HUES6 (cell line): ENCODE results near the gene RGL3.

Experiments
- H3K27ac ChIP-seq: 2 replicates; pipeline ENCODE4 v1.7.0; 2013; ENCODE audit warnings: low read depth, mild to moderate bottlenecking, low read length, inconsistent platforms
- H3K27me3 ChIP-seq: 2 replicates; pipeline ENCODE4 v1.6.1; 2013; ENCODE audit warnings: low read length; ENCODE audit not compliant: control insufficient read depth, insufficient read depth
- H3K36me3 ChIP-seq: 2 replicates; pipeline ENCODE4 v1.6.1; 2013; ENCODE audit warnings: low read length; ENCODE audit not compliant: control insufficient read depth, insufficient read depth
- H3K4me1 ChIP-seq: 2 replicates; pipeline ENCODE4 v1.6.1; 2013; ENCODE audit warnings: low read length; ENCODE audit not compliant: control insufficient read depth, insufficient read depth
- H3K4me3 ChIP-seq: 2 replicates; pipeline ENCODE4 v1.5.1; 2013; ENCODE audit warnings: low read depth, low read length
- H3K9ac ChIP-seq: one replicate; pipeline ENCODE4 v1.6.1; 2013; ENCODE audit warnings: mild to moderate bottlenecking, low read length
- H3K9me3 ChIP-seq: 2 replicates; pipeline ENCODE4 v1.6.1; 2013; ENCODE audit warnings: low read depth, low read length; ENCODE audit not compliant: control insufficient read depth, insufficient read depth

Gene RGL3

DNA sequence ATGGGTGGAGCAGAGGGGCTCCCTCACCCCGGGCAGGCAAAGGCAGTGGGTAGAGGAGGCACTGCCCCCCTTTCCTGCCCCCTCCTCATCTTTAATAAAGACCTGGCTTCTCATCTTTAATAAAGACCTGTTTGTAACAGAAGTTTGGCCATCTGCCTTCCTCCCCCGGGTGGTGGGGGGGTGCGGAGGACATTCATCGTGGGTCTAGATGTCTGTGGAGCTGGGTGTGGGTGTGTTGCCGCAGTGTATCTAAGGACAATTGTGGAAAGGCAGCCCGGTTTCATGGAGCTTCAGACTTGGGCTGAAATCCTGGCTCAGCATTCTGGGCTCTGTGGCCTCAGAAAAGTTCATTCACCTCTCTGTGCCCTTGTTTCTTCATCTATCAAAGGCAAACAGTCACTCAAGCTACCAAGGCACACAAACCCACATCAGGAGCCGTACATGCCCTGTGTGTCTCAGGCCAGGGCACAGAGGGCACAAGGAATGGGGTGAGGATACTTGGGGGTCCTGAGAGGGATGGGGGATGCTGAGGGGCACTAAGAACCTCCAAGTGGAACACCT, 53.5 kb downstream of the RGL3 start:
- no peak overlapping the region for H3K27ac ChIP-seq
- H3K9me3 ChIP-seq, result no peaks in the 10 kb centered on the region
- peaks cover 6% of the 10 kb centered on the region; the same call in 1 of the 2 replicates for H3K4me1 ChIP-seq
- H3K4me3 ChIP-seq, result no peak overlapping the region
- H3K27me3 ChIP-seq, result peaks cover 8% of the 10 kb centered on the region
- peaks cover 5% of the 10 kb centered on the region for H3K36me3 ChIP-seq
- H3K9ac ChIP-seq, result no peak overlapping the region

DNA sequence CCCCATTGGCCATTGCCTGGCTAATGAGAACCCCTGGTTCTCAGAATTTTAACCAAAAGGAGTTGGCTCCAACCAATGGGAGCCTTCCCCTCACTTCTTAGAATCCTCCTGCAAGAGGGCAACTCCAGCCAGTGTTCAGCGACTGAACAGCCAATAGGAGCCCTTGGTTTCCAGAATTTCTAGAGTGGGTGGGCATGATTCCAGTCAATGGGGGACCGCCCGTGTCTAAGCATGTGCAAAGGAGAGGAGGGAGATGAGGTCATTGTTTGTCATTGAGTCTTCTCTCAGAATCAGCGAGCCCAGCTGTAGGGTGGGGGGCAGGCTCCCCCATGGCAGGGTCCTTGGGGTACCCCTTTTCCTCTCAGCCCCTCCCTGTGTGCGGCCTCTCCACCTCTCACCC, 54.2 kb downstream of the RGL3 start:
- Histone ChIP-seq H3K9ac (no peak overlapping the region), H3K4me1 (peaks cover 6% of the 10 kb centered on the region; the same call in 1 of the 2 replicates), H3K27me3 (peaks cover 13% of the 10 kb centered on the region), H3K27ac (no peak overlapping the region), H3K9me3 (no peaks in the 10 kb centered on the region), H3K4me3 (no peak overlapping the region), H3K36me3 (peaks cover 5% of the 10 kb centered on the region)

DNA sequence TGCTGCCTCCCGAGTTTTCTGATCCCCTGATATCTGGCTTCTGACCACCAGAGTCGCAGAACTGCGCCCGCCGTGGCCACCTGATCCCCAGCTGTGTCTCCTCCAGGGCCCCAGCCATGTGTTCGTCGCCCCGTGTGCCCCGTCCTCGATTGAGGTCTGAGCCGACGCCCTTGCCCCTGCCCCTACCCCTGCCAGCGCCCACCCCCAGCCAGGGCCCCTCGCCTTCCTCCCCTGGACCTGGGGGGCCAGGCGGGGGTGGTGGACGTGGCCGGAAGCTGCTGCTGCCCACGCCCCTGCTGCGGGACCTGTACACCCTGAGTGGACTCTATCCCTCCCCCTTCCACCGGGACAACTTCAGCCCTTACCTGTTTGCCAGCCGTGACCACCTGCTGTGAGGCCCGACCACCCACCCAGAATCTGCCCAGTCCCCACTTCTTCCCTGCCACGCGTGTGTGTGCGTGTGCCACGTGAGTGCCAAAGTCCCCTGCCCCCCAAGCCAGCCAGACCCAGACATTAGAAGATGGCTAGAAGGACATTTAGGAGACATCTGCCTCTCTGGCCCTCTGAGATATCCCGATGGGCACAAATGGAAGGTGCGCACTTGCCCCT, 54.7 kb downstream of the RGL3 start:
- Histone ChIP-seq H3K4me3 (no peak overlapping the region), H3K9me3 (no peaks in the 10 kb centered on the region), H3K4me1 (peaks cover 6% of the 10 kb centered on the region; the same call in 1 of the 2 replicates), H3K27ac (no peak overlapping the region), H3K9ac (no peak overlapping the region), H3K27me3 (peaks cover 16% of the 10 kb centered on the region), H3K36me3 (peaks cover 5% of the 10 kb centered on the region)

DNA sequence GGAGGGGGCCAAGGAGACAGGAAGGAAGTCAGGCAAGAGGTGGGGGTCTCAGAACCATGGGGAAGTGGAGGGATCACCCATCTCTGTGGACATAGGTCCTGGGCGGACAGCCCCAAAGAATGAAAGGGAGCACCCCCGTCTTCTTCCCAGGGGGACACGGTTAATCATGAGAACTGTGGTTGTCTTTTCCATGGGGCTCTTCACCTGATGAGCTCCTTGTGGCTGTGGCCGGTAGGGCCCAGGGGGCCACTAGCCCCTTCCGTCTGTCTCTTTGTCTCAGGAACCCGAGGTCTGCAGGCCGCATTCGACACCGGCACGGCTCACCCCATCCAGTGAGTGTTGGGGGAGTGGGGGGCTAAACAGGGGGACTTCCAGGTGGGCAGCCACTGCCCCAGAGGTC, 55.2 kb downstream of the RGL3 start:
- Histone ChIP-seq H3K36me3 (peaks cover 5% of the 10 kb centered on the region), H3K27me3 (peaks cover 21% of the 10 kb centered on the region), H3K4me3 (no peak overlapping the region), H3K9ac (no peak overlapping the region), H3K9me3 (no peaks in the 10 kb centered on the region), H3K4me1 (peaks cover 6% of the 10 kb centered on the region; the same call in 1 of the 2 replicates), H3K27ac (no peak overlapping the region)

DNA sequence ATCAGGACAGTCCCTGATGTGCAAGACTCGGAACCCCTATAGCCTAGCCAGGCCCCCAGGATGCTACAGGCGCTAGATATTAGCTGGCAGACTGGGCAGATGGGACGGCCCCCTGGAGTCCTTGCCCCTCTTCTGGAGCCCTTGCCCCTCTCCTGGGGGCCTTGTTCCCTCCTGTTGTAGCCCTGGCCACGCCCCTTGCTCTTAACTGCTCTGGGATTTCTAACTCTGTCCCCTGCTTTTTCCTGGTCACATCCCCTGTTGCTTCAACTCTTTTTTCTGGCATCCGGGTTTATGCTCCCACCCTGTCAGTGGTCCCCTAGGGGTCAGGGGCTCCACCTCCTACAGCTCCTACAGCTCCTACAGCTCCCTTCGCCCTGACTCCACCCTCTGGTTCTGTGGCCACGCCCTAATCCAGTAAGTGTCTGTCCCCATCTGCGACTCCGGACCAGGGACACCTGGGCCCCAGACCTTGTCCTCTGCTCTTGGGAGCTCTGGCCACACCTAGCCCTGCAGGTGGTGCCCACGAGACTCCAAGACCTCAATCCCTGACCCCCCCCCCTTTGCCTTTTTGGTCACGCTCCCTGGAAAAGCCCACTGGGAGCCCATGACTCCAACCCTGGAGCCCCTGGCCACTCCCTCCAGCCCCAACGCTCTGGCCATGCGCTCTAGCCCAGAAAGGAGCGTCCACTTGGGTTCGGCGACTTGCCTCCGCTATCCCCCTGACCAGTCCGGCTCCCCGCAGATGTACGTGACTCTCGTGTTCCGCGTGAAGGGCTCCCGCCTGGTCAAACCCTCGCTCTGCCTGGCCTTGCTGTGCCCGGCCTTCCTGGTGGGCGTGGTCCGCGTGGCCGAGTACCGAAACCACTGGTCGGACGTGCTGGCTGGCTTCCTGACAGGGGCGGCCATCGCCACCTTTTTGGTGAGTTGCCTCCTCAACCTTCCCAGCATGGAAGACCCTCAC, 57.1 kb downstream of the RGL3 start:
- Histone ChIP-seq H3K36me3 (no peaks in the 10 kb centered on the region), H3K9ac (no peak overlapping the region), H3K9me3 (no peaks in the 10 kb centered on the region), H3K27me3 (peaks cover 36% of the 10 kb centered on the region), H3K4me1 (peaks cover 6% of the 10 kb centered on the region; the same call in 1 of the 2 replicates), H3K4me3 (peak overlapping the region; percentile 61), H3K27ac (no peak overlapping the region)

DNA sequence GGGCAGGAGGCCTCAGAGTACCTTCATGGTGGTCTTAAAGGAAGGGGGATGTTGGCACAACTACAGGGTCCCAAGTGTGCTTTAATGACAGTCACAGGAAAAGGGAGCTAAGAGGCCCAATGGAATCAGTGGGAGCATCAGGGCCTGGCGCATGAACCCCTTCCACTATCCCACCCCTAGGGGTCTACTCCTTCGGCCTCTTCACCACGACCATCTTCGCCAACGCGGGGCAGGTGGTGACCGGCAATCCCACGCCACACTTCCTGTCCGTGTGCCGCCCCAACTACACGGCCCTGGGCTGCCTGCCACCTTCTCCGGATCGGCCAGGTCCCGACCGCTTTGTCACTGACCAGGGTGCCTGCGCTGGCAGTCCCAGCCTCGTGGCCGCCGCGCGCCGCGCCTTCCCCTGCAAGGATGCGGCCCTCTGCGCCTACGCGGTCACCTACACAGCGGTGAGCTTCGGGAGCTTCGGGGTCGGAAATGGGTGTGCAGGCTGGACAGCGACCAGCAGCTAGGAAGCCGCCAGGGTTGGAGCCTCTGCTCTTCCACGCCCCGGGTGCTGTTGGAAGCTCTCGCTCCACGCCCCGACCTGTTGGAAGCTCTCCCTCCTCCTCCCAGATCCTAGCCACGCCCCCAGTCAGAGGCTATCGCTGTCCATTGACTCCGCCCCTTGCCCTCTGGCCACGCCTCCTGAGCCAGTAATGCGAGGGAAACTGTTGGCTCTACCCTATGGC, 57.9 kb downstream of the RGL3 start:
- H3K27me3 ChIP-seq, result peaks cover 44% of the 10 kb centered on the region
- H3K9ac ChIP-seq, result no peak overlapping the region
- peaks cover 6% of the 10 kb centered on the region; the same call in 1 of the 2 replicates for H3K4me1 ChIP-seq
- no peaks in the 10 kb centered on the region for H3K36me3 ChIP-seq
- no peak overlapping the region for H3K27ac ChIP-seq
- H3K4me3 ChIP-seq, result peak overlapping the region; percentile 61
- no peaks in the 10 kb centered on the region for H3K9me3 ChIP-seq

DNA sequence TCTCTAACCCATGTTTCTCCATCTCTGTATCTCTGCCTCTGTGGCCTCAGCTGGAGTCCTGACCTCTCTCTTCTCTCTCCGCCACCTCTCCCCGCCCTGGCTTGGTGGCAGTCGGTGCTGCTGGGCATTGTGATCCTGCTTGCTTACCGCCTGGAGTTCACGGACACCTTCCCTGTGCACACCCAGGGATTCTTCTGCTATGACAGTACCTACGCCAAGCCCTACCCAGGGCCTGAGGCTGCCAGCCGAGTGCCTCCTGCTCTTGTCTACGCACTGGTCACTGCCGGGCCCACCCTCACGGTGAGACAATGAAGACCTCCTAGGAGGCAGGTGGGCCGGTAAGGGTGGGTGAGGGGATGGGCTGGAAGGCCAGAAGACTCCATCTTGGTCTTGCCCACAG, 59.7 kb downstream of the RGL3 start:
- no peaks in the 10 kb centered on the region for H3K9me3 ChIP-seq
- H3K4me1 ChIP-seq, result peaks cover 10% of the 10 kb centered on the region; the same call in 1 of the 2 replicates
- peaks cover 51% of the 10 kb centered on the region for H3K27me3 ChIP-seq
- H3K4me3 ChIP-seq, result no peak overlapping the region
- H3K9ac ChIP-seq, result no peak overlapping the region
- no peaks in the 10 kb centered on the region for H3K36me3 ChIP-seq
- no peak overlapping the region for H3K27ac ChIP-seq

DNA sequence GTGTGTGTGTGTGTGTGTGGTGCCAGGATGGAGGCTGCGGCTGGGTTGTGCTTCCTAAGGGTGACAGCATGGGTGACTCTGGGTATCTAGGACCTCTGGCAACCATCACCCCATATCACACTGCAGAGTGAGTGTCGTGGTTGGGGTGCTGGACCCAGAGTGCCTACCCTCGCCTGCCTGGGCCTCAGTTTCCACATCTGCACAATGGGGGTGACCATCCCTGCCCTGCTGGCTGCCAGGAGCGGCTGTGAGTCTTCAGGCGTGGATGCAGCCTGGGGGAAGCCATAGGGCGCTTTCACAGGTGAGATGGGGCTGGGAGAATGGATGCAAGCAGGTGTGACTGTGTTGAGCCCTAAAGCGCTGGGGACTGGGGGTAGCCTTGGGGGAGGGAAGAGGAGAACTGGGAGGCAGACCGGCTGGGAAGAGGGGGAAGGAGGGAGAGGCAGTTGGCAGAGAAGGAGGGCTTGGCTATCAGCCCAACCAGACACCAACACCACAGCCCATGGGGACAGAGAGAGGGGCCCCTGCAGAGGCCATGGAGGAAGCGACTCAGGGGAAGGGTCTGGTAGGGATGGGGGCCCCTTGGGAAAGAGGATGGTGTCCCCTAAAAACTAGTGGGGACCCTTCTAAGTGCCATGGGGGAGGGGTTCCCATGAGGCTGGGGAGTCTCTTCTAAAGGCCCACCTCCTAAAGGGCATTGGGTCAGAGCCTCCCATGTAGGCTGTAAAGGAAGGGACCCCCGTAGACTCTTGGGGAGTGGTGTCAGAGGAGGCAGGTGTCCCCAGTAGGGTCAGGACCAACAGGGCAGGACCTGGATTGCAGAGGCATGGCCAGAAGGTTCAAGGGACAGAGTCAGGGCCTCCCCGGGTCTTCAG, 62.2 kb downstream of the RGL3 start:
- Histone ChIP-seq H3K4me3 (no peak overlapping the region), H3K9me3 (no peaks in the 10 kb centered on the region), H3K27ac (no peak overlapping the region), H3K27me3 (peaks cover 51% of the 10 kb centered on the region), H3K36me3 (no peaks in the 10 kb centered on the region), H3K9ac (no peak overlapping the region), H3K4me1 (peaks cover 8% of the 10 kb centered on the region; the same call in 1 of the 2 replicates)

DNA sequence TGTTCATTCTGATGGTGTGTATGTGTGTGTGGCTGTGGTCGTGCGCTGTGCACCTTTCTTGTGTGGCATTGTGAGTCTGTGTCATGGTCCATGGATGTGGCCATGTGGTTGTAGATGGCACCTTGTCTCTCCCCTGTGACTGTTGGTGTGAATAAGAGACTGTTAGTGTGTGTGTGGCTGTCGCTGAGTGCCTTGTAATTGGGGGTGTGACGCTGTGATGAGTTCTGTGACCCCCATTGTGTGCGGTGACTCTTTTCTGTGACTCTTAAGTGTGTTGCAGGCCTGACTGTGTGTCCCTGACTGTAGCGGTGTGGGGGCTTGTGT, 63.1 kb downstream of the RGL3 start:
- peaks cover 47% of the 10 kb centered on the region for H3K27me3 ChIP-seq
- H3K4me3 ChIP-seq, result peak overlapping the region; percentile 46
- H3K27ac ChIP-seq, result no peak overlapping the region
- H3K4me1 ChIP-seq, result peaks cover 6% of the 10 kb centered on the region; the same call in 1 of the 2 replicates
- H3K9me3 ChIP-seq, result no peaks in the 10 kb centered on the region
- no peaks in the 10 kb centered on the region for H3K36me3 ChIP-seq
- no peak overlapping the region for H3K9ac ChIP-seq
